GM20431 (cell line): Measurements from ENCODE around the gene INTS1.

Experiments
- in situ Hi-C: fragments of 300-500 bp; cut with MseI, MboI; formaldehyde crosslinking; loops from one replicate; pipeline ENCODE4 v1.15.0; 2020; ENCODE audit warnings: low sequenced_read_pairs; ENCODE audit not compliant: unreplicated experiment

INTS1 gene

GRCh38 chr7:1424041-1424440, 80.1 kb downstream of the INTS1 start:
- in situ Hi-C loops, result no loop called here

GRCh38 chr7:1423264-1423811, 80.9 kb downstream of the INTS1 start:
- in situ Hi-C loops, result no loop called here

- in situ Hi-C loops, result no loop called here
These were observed 81.5 kb downstream of the INTS1 start for GRCh38 chr7:1422512-1423263.

- in situ Hi-C loops, result no loop called here
These were observed 82.2 kb downstream of the INTS1 start for GRCh38 chr7:1421946-1422345.

GRCh38 chr7:1421020-1421790, 83.0 kb downstream of the INTS1 start:
- in situ Hi-C loops, result no loop called here
